ENCODE measurements around the gene TRIM51.

GRCh38 chr11:55849037-55849436, 34.1 kb upstream of the TRIM51 start:
- no peak for TF ChIP-seq TAF1 (IDR thresholded peaks at IDR 0.05; ENCODE audit: low read depth)
- TF ChIP-seq YY1 (IDR thresholded peaks at IDR 0.05; ENCODE audit: low read depth) = no peak
- no peak for TF ChIP-seq FOXM1 (IDR thresholded peaks at IDR 0.05; ENCODE audit: borderline replicate concordance, low read depth)
- no peak for TF ChIP-seq EGR1 (IDR thresholded peaks at IDR 0.05)
- TF ChIP-seq TCF12 (IDR thresholded peaks at IDR 0.05; ENCODE audit: low read depth) = no peak
- no peak for TF ChIP-seq EP300 (IDR thresholded peaks at IDR 0.05; ENCODE audit: borderline replicate concordance)
- TF ChIP-seq RAD21 (IDR thresholded peaks at IDR 0.05; ENCODE audit: low read depth) = no peak
- TF ChIP-seq CREB1 (IDR thresholded peaks at IDR 0.05; ENCODE audit: low read depth) = no peak

All from Ishikawa (cell line).